Breast epithelium (tissue), 4 donors: ENCODE data around the gene ARHGAP25. TPM values are rescaled to one million over a fixed set of nuclear protein-coding genes. Genes with fewer than 3 reads are reported as not detected.

Experiments used
- DNase-seq, 2 donors: peaks; one replicate each; pipeline ENCODE4 v3.0.0-alpha.2; 2019; ENCODE audit warnings: low spot score in 2 of 2
- H3K27ac ChIP-seq, 2 donors: fragments of 200-600 bp; sonication (generic) in 1 of 2; one replicate each; pipeline ENCODE4 v1.5.1; 2016 to 2019; ENCODE audit warnings: mild to moderate bottlenecking in 1 of 2
- H3K27me3 ChIP-seq, 2 donors: fragments of 200-600 bp; sonication (generic) in 1 of 2; one replicate each; pipeline versions ENCODE4 v1.5.1 to v1.6.0; 2017 to 2019; ENCODE audit warnings: control low read depth in 1 of 2, mild to moderate bottlenecking in 1 of 2
- H3K36me3 ChIP-seq: fragments of 200-600 bp; one replicate; pipeline ENCODE4 v1.5.1; 2019
- H3K4me1 ChIP-seq, 2 donors: fragments of 200-600 bp; sonication (generic); one replicate each; pipeline ENCODE4 v1.5.1; 2016 to 2019; ENCODE audit warnings: control low read depth in 1 of 2
- H3K4me3 ChIP-seq, 3 donors: fragments of 200-600 bp; sonication (generic); 1 replicate in 2 of 3; 2 replicates in 1 of 3; pipeline ENCODE4 v1.5.1; 2016 to 2019; ENCODE audit warnings: mild to moderate bottlenecking in 3 of 3, moderate library complexity in 2 of 3
- H3K9me3 ChIP-seq, 2 donors: fragments of 200-600 bp; sonication (generic) in 1 of 2; one replicate each; pipeline ENCODE4 v1.5.1; 2016 to 2019; ENCODE audit warnings: control low read depth in 1 of 2
- POLR2A ChIP-seq: fragments of 450-650 bp; IDR thresholded peaks from one replicate; pipeline ENCODE4 v1.6.1; 2016; ENCODE audit warnings: antibody characterized with exemption, mild to moderate bottlenecking, moderate library complexity
- POLR2AphosphoS5 ChIP-seq, 3 donors: sonication (generic); formaldehyde crosslinking; IDR thresholded peaks; one replicate each; pipeline ENCODE4 v1.6.1; 2017; ENCODE audit warnings: antibody characterized with exemption in 3 of 3
- intact Hi-C: fragments of 100-400 bp; cut with DNase I; formaldehyde crosslinking; loops from one replicate; pipeline ENCODE4 v1.15.1; 2023; ENCODE audit warnings: low total_unique reads
- total RNA-seq, 3 donors: library from RNA; depleted of rRNA; stranded (reverse); fragments of >200 nt; gene quantifications; one replicate each; pipeline ENCODE4 v1.1.0, GENCODE V29; 2016
- TF ChIP-seq, protein P1 (sequence below), 3 donors: fragments of 450-650 bp; IDR thresholded peaks; one replicate each; pipeline ENCODE4 v1.5.1; 2016 to 2017; ENCODE audit warnings: antibody characterized with exemption in 3 of 3, mild to moderate bottlenecking in 3 of 3, moderate library complexity in 3 of 3

The ARHGAP25 gene
- total RNA-seq, 3 donors from 2014 or later = 7.8 to 10.8 (median 9.5) TPM

DNA sequence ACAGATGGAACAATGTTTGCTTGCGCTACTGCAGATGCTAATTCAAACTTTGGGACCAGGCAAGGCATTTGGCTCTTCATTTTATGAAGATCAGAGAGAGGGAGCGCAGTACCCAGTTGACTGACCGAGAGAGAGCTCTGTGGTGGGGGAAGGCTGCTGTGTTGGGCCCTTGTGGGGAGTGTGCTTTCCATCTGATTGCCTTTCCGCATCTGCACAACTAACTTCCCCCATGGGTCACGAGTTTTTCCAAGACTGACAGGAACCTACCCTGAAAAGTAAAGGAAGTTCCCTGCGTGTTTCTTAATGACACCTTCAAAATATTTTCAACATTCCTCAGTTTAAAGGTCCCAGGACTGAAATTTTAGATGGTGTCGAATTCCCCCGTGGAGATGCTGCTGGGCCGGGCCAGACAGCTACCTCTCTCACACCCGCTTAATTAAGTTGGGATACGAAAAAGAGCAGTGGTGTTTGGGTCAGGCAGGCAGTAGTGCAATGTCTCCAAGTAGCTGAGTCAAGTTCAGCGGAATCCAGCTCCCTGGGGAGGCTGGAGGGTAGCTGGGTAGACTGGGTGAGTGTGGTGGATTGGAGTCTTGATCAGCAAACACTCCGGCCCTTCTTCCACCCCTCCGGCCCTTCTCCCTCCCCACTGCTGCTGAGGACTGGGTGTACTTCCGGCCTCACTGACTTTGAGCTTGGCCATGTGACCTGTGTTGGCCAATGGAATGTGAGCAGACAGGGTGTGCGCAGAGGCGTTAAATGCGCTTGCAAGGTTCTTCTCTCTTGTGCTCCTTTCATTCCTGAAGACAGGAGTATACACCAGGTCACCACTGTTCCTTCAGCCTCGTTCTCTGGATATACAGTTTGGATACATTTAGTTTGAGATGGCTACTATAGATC, 2.3 kb upstream of the ARHGAP25 start:
- H3K4me1 ChIP-seq = no peaks in the 10 kb centered on the region
- H3K36me3 ChIP-seq = no peaks in the 10 kb centered on the region
- no peak overlapping the region for H3K4me3 ChIP-seq
- H3K27ac ChIP-seq = no peak overlapping the region
- H3K27me3 ChIP-seq = no peaks in the 10 kb centered on the region
- DNase-seq = no peak
- no peaks in the 10 kb centered on the region for H3K9me3 ChIP-seq
- TF ChIP-seq POLR2AphosphoS5 (IDR thresholded peaks at IDR 0.05) = no peak
- TF ChIP-seq, protein P1, sequence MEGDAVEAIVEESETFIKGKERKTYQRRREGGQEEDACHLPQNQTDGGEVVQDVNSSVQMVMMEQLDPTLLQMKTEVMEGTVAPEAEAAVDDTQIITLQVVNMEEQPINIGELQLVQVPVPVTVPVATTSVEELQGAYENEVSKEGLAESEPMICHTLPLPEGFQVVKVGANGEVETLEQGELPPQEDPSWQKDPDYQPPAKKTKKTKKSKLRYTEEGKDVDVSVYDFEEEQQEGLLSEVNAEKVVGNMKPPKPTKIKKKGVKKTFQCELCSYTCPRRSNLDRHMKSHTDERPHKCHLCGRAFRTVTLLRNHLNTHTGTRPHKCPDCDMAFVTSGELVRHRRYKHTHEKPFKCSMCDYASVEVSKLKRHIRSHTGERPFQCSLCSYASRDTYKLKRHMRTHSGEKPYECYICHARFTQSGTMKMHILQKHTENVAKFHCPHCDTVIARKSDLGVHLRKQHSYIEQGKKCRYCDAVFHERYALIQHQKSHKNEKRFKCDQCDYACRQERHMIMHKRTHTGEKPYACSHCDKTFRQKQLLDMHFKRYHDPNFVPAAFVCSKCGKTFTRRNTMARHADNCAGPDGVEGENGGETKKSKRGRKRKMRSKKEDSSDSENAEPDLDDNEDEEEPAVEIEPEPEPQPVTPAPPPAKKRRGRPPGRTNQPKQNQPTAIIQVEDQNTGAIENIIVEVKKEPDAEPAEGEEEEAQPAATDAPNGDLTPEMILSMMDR (IDR thresholded peaks at IDR 0.05) = no peak
- intact Hi-C loops = no loop called here

DNA sequence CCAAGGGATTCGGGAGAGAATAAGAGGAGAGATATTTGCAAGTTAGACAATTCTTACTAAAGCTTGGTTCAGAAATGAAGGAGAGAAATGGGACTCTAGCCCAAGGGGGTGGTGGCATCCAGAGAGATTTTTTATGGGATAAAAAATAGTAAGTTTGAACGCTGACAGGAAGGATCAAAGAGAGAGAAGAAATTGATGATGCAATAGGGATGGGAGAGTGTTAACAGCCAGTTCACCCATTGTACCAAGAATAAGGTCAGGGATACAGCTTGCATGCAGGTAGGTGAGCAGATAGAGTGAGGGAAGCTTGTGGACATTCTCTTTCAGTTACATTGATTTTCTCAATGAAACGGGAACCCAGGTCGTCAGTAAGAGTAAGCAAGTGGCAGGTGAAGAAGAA, 1.2 kb upstream of the ARHGAP25 start:
- intact Hi-C loops = no loop called here
- DNase-seq = no peak
- H3K36me3 ChIP-seq = no peaks in the 10 kb centered on the region
- H3K4me3 ChIP-seq = no peak overlapping the region
- TF ChIP-seq POLR2AphosphoS5 (IDR thresholded peaks at IDR 0.05) (no peak), POLR2A (no peak)
- TF ChIP-seq, protein P1 (IDR thresholded peaks at IDR 0.05) = no peak
- no peaks in the 10 kb centered on the region for H3K27me3 ChIP-seq
- no peak overlapping the region for H3K27ac ChIP-seq
- H3K4me1 ChIP-seq = no peaks in the 10 kb centered on the region
- H3K9me3 ChIP-seq = no peaks in the 10 kb centered on the region

GRCh38 chr2:68734176-68734575, 435 bp upstream of the ARHGAP25 start:
- DNase-seq = no peak
- Histone ChIP-seq H3K27me3 (no peaks in the 10 kb centered on the region), H3K4me3 (no peak overlapping the region), H3K36me3 (no peaks in the 10 kb centered on the region), H3K4me1 (no peaks in the 10 kb centered on the region), H3K9me3 (no peaks in the 10 kb centered on the region), H3K27ac (no peak overlapping the region)
- intact Hi-C loops = no loop called here
- TF ChIP-seq, protein P1 (IDR thresholded peaks at IDR 0.05) = no peak

DNA sequence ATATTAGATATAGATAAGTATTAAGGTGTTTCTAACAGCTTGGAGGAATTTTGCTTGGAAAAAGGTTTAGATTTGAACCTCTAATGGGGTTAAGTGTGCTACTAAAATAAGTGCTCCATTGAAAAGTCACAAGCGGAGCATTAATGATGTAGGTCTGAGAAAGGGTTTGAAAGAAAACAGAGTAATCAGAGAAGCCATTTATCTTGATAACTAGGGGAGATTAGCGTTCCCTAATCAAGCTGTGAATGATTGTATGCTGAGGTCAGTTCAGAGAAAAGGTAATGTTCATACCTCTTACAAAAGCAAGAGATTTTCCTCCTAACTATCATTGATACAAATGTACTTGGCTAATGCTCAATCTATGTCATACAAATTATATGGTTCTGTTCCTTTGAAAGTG, 1.5 kb downstream of the ARHGAP25 start:
- intact Hi-C loops = no loop called here
- Histone ChIP-seq H3K4me3 (peak overlapping the region in 1 of 3 donors; percentile 20), H3K27ac (no peak overlapping the region), H3K27me3 (no peaks in the 10 kb centered on the region), H3K9me3 (no peaks in the 10 kb centered on the region), H3K4me1 (no peaks in the 10 kb centered on the region), H3K36me3 (no peaks in the 10 kb centered on the region)
- TF ChIP-seq POLR2AphosphoS5 (IDR thresholded peaks at IDR 0.05) = no peak
- no peak for TF ChIP-seq POLR2A
- TF ChIP-seq, protein P1 (IDR thresholded peaks at IDR 0.05) = no peak
- DNase-seq = no peak

DNA sequence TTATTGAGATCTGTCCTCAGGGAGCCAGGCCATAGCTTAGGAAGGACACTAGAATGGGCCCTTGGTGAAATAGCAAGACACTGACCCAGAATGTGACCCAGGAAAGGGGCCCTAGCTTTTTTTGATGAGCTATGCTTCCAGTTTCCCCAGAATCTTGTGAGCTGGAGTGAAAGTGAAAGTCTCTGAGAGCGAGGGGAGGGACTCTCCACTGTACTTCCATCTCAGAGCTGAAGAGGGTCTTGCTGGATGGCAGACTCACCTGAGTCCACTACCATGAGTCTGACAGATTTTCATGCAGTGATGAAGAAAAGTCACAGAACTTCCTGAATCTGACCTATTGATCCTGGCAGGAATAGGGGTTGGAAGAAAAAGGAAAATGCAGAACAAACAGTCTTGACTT, 3.1 kb downstream of the ARHGAP25 start:
- no peak overlapping the region for H3K4me3 ChIP-seq
- no peaks in the 10 kb centered on the region for H3K27me3 ChIP-seq
- no peaks in the 10 kb centered on the region for H3K4me1 ChIP-seq
- no peaks in the 10 kb centered on the region for H3K36me3 ChIP-seq
- no peak for DNase-seq
- no peak for TF ChIP-seq POLR2A
- TF ChIP-seq, protein P1 (IDR thresholded peaks at IDR 0.05) = no peak
- TF ChIP-seq POLR2AphosphoS5 (IDR thresholded peaks at IDR 0.05) = no peak
- intact Hi-C loops = no loop called here
- no peak overlapping the region for H3K27ac ChIP-seq
- no peaks in the 10 kb centered on the region for H3K9me3 ChIP-seq
